ENCODE results near the gene XYLB.
A peak's percentile ranks its signal among the peaks of the same experiment; 100 is the strongest.
"Not testable (repeated sequence)": the region's sequence is repeated elsewhere in the genome, so short reads cannot be mapped to it uniquely, and the experiment has no call there.

Gene XYLB

DNA sequence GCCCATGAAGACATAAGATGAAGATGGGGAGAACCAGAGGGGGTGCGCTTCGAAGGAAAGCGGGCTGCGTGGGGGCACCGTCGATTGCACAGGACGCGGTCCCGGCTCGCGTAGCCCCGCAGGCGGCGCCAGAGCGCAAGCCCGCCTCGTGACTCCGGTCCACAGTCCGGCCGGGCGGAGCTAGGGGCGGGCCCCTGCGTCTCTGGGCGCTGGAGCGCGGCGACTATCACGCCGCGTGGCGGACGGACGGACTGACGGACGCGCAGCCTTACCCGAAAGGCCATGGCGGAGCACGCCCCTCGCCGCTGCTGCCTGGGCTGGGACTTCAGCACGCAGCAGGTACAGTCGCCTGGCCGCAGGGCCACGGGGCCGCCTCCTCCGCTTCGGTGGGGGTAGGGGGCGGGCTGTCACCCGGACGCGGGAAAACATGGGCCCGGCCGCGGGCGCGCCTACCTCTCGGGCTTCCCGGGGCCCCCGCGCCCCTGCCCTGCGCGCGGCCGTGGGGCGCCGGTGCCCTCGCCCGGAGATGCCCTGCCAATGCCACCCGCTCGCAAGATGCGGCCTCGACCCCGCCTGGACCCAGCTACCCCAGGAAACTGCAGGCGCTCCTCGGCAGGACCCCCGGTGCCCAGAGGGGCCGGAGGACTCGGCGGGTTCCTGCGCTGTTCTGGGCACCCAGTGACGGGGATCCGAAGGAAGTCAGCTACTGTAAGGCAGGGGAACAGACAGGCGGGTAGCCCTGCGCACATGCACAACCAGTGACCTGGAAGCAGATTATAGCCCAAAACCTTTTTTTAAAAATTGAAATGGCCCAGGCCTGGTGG lies at the start of gene XYLB:
Gene XYLB, plus strand, starts transcription at position 199 of the 824 bp plus-strand sequence. Its CDS starts 84 bp downstream, at position 283.
- peak; percentile 72 to 90 for DNase-seq (ENCODE audit: low spot score in 2 of 2)
- no peaks in the 10 kb centered on the region for H3K9me3 ChIP-seq
- peaks cover 20% of the 10 kb centered on the region for H3K36me3 ChIP-seq (replicated peaks)
- in situ Hi-C loops (cut with MboI; ENCODE audit: low sequenced_read_pairs): loop anchor here (10.0 kb wide), 1 partner anchor 138 kb away; no protein-coding TSS in a partner anchor
- H3K4me3 ChIP-seq: peak within 1 kb of the TSS; percentile 64
- H3K4me1 ChIP-seq: peaks cover 9% of the 10 kb centered on the region; the same call in 1 of the 2 replicates
- no peaks in the 10 kb centered on the region for H3K27me3 ChIP-seq (ENCODE audit: low read depth)

DNA sequence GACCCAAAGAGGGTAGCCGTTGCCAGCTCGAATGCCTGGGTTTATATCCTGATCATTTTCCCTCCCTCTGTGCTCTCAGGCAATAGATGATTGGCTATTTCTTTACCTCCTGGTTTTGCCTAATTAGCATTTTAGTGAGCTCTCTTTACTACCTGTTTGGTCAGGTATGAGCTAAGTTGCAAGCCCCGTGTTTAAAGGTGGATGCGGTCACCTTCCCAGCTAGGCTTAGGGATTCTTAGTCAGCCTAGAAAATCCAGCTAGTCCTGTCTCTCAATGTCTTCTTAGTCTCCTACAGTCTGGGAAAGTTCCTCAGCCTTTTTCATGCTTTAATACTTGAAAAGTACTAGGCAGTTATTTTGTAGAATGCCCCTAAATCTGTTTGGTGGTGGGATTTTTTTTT lies 49.5 kb upstream of the XYLB start:
- H3K9me3 ChIP-seq; DNase-seq (ENCODE audit: low spot score in 2 of 2); H3K4me3 ChIP-seq; H3K4me1 ChIP-seq; in situ Hi-C loops (cut with MboI; ENCODE audit: low sequenced_read_pairs); H3K36me3 ChIP-seq (replicated peaks); H3K27me3 ChIP-seq (ENCODE audit: low read depth): not testable (repeated sequence)

DNA sequence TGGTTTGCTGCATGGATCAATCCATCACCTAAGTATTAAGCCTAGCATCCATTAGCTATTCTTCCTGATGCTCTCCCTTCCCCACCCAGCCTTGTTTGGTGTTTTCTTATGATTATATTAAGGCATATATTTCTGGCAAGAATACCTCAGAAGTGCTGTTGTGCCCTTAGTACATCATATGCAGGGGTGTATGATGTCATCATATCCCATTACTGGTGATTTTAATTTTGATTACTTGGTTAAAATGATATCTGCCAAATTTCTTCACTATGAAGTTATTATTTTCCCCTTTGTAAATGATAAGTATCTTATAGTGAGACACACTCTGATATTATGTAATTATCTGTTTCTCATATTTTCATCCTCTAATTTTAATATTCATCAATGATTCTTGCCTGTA lies 49.0 kb upstream of the XYLB start:
- no peaks in the 10 kb centered on the region for H3K36me3 ChIP-seq (replicated peaks)
- H3K27me3 ChIP-seq (ENCODE audit: low read depth): no peaks in the 10 kb centered on the region; the same call in 1 of the 2 replicates
- no peaks in the 10 kb centered on the region for H3K9me3 ChIP-seq
- no peaks in the 10 kb centered on the region for H3K4me1 ChIP-seq
- in situ Hi-C loops (cut with MboI; ENCODE audit: low sequenced_read_pairs): no loop called here
- DNase-seq (ENCODE audit: low spot score in 2 of 2): no peak
- H3K4me3 ChIP-seq: no peak overlapping the region

DNA sequence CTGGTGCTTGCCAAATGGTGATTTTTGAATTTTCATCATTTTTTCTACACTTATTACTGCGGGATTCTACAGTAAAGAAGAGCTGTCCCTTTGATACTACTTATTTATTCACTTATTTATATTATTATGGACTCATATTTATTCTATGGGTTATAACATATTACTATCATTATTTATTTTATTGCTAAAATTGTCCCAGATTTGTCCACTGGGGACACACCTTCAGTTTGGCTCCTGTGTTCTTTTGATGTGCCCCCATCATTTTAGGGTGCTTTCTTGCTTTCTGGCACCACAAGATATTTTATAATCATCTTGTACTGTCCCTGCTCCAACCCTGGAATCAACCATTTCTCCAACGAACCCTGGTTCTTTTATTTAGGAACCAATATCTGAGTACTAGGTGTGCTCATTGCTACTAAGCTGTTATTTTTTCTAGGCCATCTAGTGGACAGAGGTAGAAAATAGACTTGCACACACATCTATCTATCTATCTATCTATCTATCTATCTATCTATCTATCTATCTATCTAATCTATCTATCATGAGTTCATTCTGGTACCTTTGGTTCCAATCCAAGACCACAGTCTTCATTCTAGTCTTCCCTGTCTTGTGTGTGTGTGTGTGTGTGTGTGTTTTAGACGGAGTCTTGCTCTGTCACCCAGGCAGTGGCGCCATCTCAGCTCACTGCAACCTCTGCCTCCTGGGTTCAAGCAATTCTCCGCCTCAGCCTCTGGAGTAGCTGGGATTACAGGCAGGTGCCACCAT lies 48.5 kb upstream of the XYLB start:
- peak in 1 of 2 experiments; percentile 9 for DNase-seq (ENCODE audit: low spot score in 2 of 2)
- in situ Hi-C loops (cut with MboI; ENCODE audit: low sequenced_read_pairs): no loop called here
- H3K27me3 ChIP-seq (ENCODE audit: low read depth): no peaks in the 10 kb centered on the region; the same call in 1 of the 2 replicates
- H3K4me3 ChIP-seq: no peak overlapping the region
- no peaks in the 10 kb centered on the region for H3K9me3 ChIP-seq
- no peaks in the 10 kb centered on the region for H3K4me1 ChIP-seq
- no peaks in the 10 kb centered on the region for H3K36me3 ChIP-seq (replicated peaks)

DNA sequence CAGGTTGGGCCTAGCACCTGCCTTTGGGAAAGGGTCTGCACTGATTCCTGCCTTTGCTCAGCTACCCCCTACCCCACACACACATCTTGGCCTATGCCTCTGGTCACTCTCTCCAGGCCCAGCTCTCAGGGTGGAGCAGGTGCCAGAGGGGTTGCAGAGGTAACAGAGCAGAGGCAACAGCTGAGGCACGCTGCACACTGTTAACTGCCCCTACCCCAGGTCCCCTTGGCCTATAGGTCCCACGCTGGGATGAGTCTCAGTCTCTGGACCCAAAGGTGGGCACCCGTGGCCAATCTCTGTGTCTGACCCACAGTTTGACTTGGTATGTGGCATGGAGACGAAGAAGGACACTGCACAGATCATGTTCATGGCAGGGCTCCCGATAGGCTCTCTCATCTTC lies 39.6 kb upstream of the XYLB start:
- Histone ChIP-seq H3K36me3 (replicated peaks) (no peaks in the 10 kb centered on the region), H3K9me3 (no peaks in the 10 kb centered on the region), H3K4me3 (no peak overlapping the region), H3K4me1 (no peaks in the 10 kb centered on the region), H3K27me3 (ENCODE audit: low read depth) (no peaks in the 10 kb centered on the region)
- DNase-seq (ENCODE audit: low spot score in 2 of 2): no peak
- in situ Hi-C loops (cut with MboI; ENCODE audit: low sequenced_read_pairs): no loop called here

DNA sequence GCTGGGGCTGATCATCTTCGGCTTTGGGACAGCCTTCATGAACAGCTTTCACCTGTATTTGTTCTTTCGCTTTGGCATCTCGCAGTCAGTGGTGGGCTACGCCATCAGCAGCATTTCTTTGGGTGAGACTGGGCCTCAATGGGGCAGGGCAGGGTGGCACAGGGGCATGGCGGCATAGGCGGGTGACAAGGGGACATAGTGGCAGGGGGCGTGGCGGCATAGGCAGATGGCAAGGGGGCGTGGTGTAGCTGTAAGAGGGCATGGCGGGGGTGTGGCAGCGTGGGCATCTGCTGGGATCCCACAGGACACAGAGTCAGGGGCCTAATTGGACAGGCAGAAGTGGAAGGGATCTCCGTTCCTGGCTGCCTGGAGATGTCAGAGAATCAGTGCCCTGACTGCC lies 39.0 kb upstream of the XYLB start:
- Histone ChIP-seq H3K9me3 (no peaks in the 10 kb centered on the region), H3K4me3 (no peak overlapping the region), H3K27me3 (ENCODE audit: low read depth) (no peaks in the 10 kb centered on the region), H3K4me1 (no peaks in the 10 kb centered on the region), H3K36me3 (replicated peaks) (no peaks in the 10 kb centered on the region)
- in situ Hi-C loops (cut with MboI; ENCODE audit: low sequenced_read_pairs): no loop called here
- DNase-seq (ENCODE audit: low spot score in 2 of 2): no peak

DNA sequence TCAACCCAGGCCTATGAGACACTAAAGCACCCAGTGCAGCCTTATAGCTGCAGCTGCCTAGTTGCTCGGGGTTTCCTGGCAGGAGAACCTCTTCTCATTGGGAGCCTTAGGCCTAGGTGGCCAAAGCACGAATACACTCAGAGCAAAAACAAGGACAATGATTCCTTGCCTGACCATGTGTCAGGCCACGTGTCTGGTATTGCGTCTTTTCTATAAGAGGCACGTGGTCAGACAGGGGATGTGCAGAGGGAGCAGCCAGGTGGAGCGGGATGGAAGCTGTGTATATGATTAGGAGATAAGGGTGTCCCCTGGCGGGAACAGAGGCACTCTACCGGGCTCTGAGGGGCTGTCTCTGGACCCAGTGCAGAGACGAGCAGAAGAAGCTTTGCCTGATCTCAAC lies 38.1 kb upstream of the XYLB start:
- Histone ChIP-seq H3K36me3 (replicated peaks) (no peaks in the 10 kb centered on the region), H3K4me1 (no peaks in the 10 kb centered on the region), H3K27me3 (ENCODE audit: low read depth) (no peaks in the 10 kb centered on the region), H3K9me3 (no peaks in the 10 kb centered on the region), H3K4me3 (no peak overlapping the region)
- in situ Hi-C loops (cut with MboI; ENCODE audit: low sequenced_read_pairs): no loop called here
- DNase-seq (ENCODE audit: low spot score in 2 of 2): no peak

DNA sequence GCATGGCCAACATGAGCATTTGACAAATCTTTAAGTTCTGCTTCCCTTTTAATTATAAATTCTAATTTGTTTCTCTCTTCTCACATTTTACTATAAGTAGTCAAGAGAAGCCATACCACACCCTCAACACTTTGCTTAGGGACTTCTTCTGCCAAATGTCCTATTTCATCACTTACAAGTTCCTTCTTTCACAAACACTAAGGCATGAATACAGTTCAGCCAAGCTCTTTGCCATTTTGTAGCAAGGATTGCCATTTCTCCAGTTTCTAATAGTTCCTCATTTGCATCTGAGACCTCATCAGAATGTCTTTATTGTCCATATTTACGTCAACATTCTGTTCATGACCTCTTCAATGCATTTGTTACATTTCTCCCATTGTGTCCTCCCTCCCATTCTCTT lies 35.1 kb upstream of the XYLB start:
- H3K27me3 ChIP-seq (ENCODE audit: low read depth): no peaks in the 10 kb centered on the region
- in situ Hi-C loops (cut with MboI; ENCODE audit: low sequenced_read_pairs): no loop called here
- no peaks in the 10 kb centered on the region for H3K36me3 ChIP-seq (replicated peaks)
- H3K9me3 ChIP-seq: no peaks in the 10 kb centered on the region
- H3K4me1 ChIP-seq: no peaks in the 10 kb centered on the region
- H3K4me3 ChIP-seq: no peak overlapping the region
- DNase-seq (ENCODE audit: low spot score in 2 of 2): no peak

DNA sequence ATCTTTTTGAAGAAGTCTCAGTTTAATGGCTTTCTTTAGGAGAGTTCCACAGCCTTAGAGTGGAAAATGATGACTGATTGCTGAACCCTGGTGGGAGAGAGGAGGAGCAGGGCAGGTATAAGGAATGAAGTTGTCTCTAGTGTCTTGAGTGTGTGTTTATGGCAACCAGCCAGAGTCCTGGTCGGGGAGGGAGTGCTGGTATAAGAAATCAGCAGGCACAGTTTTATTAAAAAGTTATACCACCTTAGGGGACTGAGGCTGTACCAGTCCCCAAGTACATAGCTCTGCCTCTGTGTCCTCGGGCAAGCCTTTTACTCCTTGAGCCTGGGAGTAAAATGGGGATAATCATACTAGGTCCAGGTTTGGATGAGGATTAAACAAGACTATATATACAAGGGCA lies 34.6 kb upstream of the XYLB start:
- Histone ChIP-seq H3K27me3 (ENCODE audit: low read depth) (no peaks in the 10 kb centered on the region), H3K4me3 (no peak overlapping the region), H3K36me3 (replicated peaks) (no peaks in the 10 kb centered on the region), H3K4me1 (no peaks in the 10 kb centered on the region), H3K9me3 (no peaks in the 10 kb centered on the region)
- in situ Hi-C loops (cut with MboI; ENCODE audit: low sequenced_read_pairs): no loop called here
- no peak for DNase-seq (ENCODE audit: low spot score in 2 of 2)

DNA sequence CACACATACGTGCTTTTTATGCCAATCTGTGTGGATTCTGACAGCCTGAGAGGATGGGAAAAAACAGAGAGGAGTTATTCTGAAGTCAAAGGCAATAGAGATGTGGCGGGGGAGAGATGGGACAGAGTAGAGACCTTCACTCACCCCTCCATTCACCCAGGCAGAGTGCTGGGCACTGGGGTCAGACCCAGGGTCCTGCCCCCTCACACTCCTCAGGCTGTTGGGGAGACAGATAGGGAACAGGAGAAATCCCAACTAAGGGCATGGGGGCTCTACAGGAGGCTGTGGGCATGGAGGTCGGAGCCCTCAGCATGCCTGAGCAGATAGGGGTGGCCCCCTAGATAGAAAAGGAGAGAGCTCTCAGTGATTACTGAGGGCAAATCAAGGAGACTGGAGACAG lies 34.2 kb upstream of the XYLB start:
- in situ Hi-C loops (cut with MboI; ENCODE audit: low sequenced_read_pairs): no loop called here
- Histone ChIP-seq H3K4me1 (no peaks in the 10 kb centered on the region), H3K9me3 (no peaks in the 10 kb centered on the region), H3K4me3 (no peak overlapping the region), H3K36me3 (replicated peaks) (no peaks in the 10 kb centered on the region), H3K27me3 (ENCODE audit: low read depth) (no peaks in the 10 kb centered on the region)
- no peak for DNase-seq (ENCODE audit: low spot score in 2 of 2)

DNA sequence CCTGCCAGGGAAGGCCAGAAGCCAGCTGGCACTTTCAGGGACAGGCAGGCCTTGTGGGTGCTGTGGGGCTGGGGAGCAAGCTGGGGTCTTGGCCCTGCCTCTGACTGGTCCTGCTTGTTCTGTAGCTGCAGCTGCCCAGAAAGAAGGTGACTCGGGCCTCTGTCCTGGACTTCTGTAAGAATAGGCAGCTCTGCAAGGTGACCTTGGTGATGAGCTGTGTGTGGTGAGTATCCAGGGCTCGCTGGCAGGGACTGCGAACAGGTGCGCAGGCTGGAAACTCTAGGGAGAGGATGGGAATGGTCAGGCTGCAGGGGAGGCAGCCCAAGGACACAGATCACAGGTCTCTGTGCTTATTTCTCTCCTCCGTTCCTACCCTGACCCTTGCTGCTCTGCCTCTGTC lies 33.3 kb upstream of the XYLB start:
- Histone ChIP-seq H3K36me3 (replicated peaks) (no peaks in the 10 kb centered on the region), H3K9me3 (no peaks in the 10 kb centered on the region), H3K4me1 (no peaks in the 10 kb centered on the region), H3K27me3 (ENCODE audit: low read depth) (no peaks in the 10 kb centered on the region), H3K4me3 (no peak overlapping the region)
- DNase-seq (ENCODE audit: low spot score in 2 of 2): no peak
- in situ Hi-C loops (cut with MboI; ENCODE audit: low sequenced_read_pairs): no loop called here

DNA sequence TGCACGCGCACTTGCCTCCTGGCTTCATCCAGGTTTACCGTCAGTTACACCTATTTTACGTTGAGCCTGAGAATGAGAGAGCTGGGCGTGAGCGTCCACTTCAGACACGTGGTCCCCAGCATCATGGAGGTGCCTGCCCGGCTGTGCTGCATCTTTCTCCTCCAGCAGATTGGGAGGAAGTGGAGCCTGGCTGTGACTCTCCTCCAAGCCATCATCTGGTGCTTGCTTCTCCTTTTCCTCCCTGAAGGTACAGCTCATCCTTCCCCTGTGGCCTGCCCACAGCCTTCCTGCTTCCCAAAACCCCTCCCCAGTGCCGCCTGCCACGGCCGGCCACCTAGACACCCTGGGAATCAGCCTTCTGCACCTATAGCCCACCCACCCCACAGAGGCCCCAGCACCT lies 32.9 kb upstream of the XYLB start:
- Histone ChIP-seq H3K4me3 (no peak overlapping the region), H3K27me3 (ENCODE audit: low read depth) (no peaks in the 10 kb centered on the region), H3K4me1 (no peaks in the 10 kb centered on the region), H3K9me3 (no peaks in the 10 kb centered on the region), H3K36me3 (replicated peaks) (no peaks in the 10 kb centered on the region)
- DNase-seq (ENCODE audit: low spot score in 2 of 2): no peak
- in situ Hi-C loops (cut with MboI; ENCODE audit: low sequenced_read_pairs): no loop called here

DNA sequence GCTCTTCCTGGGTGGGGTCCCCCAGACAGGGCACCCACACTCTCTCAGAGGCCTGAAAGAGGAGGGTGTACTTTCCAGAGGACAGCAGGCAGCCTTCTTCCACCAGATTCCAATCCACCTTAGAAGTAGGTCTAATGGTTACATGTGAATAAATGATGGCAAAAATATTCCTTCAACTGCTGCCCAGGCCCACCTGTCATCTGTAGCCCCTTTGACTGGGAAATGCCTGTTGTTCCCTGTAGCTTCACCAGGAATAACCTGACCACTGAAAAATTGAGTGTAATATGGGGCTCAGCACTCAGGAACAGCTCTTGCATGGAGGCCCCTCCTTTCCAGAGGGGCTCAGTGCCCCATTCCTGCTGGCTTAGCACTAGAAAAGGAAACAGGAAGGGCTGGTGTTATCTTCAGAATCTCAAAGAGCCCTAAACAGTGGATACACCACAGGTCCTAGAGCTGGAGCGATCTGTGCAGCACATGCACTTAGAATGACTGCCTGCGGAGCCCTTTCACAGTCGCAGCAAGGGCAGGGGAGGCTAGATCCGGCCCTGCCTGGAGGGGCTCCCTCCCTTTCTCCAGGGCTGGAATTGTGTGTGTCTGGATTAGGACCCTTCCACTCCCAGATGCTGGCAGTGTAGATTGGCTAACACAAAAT lies 32.3 kb upstream of the XYLB start:
- Histone ChIP-seq H3K4me3 (no peak overlapping the region), H3K4me1 (no peaks in the 10 kb centered on the region), H3K9me3 (no peaks in the 10 kb centered on the region), H3K36me3 (replicated peaks) (no peaks in the 10 kb centered on the region), H3K27me3 (ENCODE audit: low read depth) (no peaks in the 10 kb centered on the region)
- in situ Hi-C loops (cut with MboI; ENCODE audit: low sequenced_read_pairs): no loop called here
- DNase-seq (ENCODE audit: low spot score in 2 of 2): no peak

Data from HAP-1 (cell line).